ENCODE data around the gene SUPT20HL2. TPM values are rescaled to one million over a fixed set of nuclear protein-coding genes. Genes with fewer than 3 reads are reported as not detected.

SUPT20HL2 gene
- total and polyA plus RNA-seq, 3 experiments from 2014 or later: not detected

- ChIA-PET POLR2A (no interaction called here), CTCF (no interaction called here)
- Histone ChIP-seq H3K27ac (ENCODE audit: low read depth, low read length) (no peak overlapping the region), H3K9me3 (ENCODE audit: low read length) (no peaks in the 10 kb centered on the region), H3K4me1 (ENCODE audit: insufficient read depth, low read length) (no peaks in the 10 kb centered on the region), H3K36me3 (ENCODE audit: insufficient read depth, low read length) (no peaks in the 10 kb centered on the region), H3K27me3 (ENCODE audit: insufficient read depth, low read length, poor library complexity, severe bottlenecking) (no peaks in the 10 kb centered on the region), H3K4me3 (ENCODE audit: low read length) (no peak overlapping the region)
- peaks cover 0 to 2% (median 0%) of the 10 kb centered on the region in 5 donors for H3K9me3 Mint-ChIP-seq
- peaks cover 0 to 9% (median 0%) of the 10 kb centered on the region in 3 donors for H3K4me1 Mint-ChIP-seq
- DNase-seq: no peak
- peaks cover 0 to 4% of the 10 kb centered on the region in 2 donors for H3K27me3 Mint-ChIP-seq
- H3K4me3 Mint-ChIP-seq: no peak overlapping the region
- H3K27ac Mint-ChIP-seq: no peak overlapping the region
- no peaks in the 10 kb centered on the region for H3K36me3 Mint-ChIP-seq
These were observed 27.9 kb upstream of the SUPT20HL2 start for GRCh38 chrX:24341795-24342194.

GRCh38 chrX:24340501-24340900 is 26.6 kb upstream of the SUPT20HL2 start:
- Histone ChIP-seq H3K4me3 (ENCODE audit: low read length) (no peak overlapping the region), H3K27ac (ENCODE audit: low read depth, low read length) (no peak overlapping the region), H3K27me3 (ENCODE audit: insufficient read depth, low read length, poor library complexity, severe bottlenecking) (no peaks in the 10 kb centered on the region), H3K9me3 (ENCODE audit: low read length) (no peaks in the 10 kb centered on the region), H3K4me1 (ENCODE audit: insufficient read depth, low read length) (no peaks in the 10 kb centered on the region), H3K36me3 (ENCODE audit: insufficient read depth, low read length) (no peaks in the 10 kb centered on the region)
- Mint-ChIP-seq H3K4me3 (no peak overlapping the region), H3K27ac (no peak overlapping the region), H3K4me1 (peaks cover 0 to 9% (median 0%) of the 10 kb centered on the region in 3 donors), H3K27me3 (peaks cover 0 to 12% of the 10 kb centered on the region in 2 donors), H3K9me3 (peaks cover 0 to 2% (median 0%) of the 10 kb centered on the region in 5 donors), H3K36me3 (no peaks in the 10 kb centered on the region)
- POLR2A ChIA-PET: no interaction called here
- no peak for DNase-seq
- CTCF ChIA-PET: no interaction called here

GRCh38 chrX:24339911-24340310 is 26.0 kb upstream of the SUPT20HL2 start:
- no peak for DNase-seq
- H3K27ac Mint-ChIP-seq: no peak overlapping the region
- peaks cover 0 to 2% (median 0%) of the 10 kb centered on the region in 5 donors for H3K9me3 Mint-ChIP-seq
- Histone ChIP-seq H3K4me1 (ENCODE audit: insufficient read depth, low read length) (no peaks in the 10 kb centered on the region), H3K4me3 (ENCODE audit: low read length) (no peak overlapping the region), H3K36me3 (ENCODE audit: insufficient read depth, low read length) (no peaks in the 10 kb centered on the region), H3K27ac (ENCODE audit: low read depth, low read length) (no peak overlapping the region), H3K9me3 (ENCODE audit: low read length) (no peaks in the 10 kb centered on the region), H3K27me3 (ENCODE audit: insufficient read depth, low read length, poor library complexity, severe bottlenecking) (no peaks in the 10 kb centered on the region)
- H3K36me3 Mint-ChIP-seq: no peaks in the 10 kb centered on the region
- no peak overlapping the region for H3K4me3 Mint-ChIP-seq
- ChIA-PET POLR2A (no interaction called here), CTCF (no interaction called here)
- H3K27me3 Mint-ChIP-seq: peaks cover 0 to 17% of the 10 kb centered on the region in 2 donors
- H3K4me1 Mint-ChIP-seq: peaks cover 0 to 9% (median 0%) of the 10 kb centered on the region in 3 donors

- Mint-ChIP-seq H3K4me1 (no peaks in the 10 kb centered on the region), H3K36me3 (no peaks in the 10 kb centered on the region), H3K27ac (no peak overlapping the region), H3K9me3 (peaks cover 0 to 9% (median 2%) of the 10 kb centered on the region in 5 donors), H3K4me3 (no peak overlapping the region), H3K27me3 (peaks cover 13 to 14% of the 10 kb centered on the region in 2 donors)
- CTCF ChIA-PET: no interaction called here
- Histone ChIP-seq H3K4me1 (ENCODE audit: insufficient read depth, low read length) (no peaks in the 10 kb centered on the region), H3K9me3 (ENCODE audit: low read length) (no peaks in the 10 kb centered on the region), H3K27me3 (ENCODE audit: insufficient read depth, low read length, poor library complexity, severe bottlenecking) (no peaks in the 10 kb centered on the region), H3K27ac (ENCODE audit: low read depth, low read length) (no peak overlapping the region), H3K4me3 (ENCODE audit: low read length) (no peak overlapping the region), H3K36me3 (ENCODE audit: insufficient read depth, low read length) (no peaks in the 10 kb centered on the region)
- no peak for DNase-seq
- POLR2A ChIA-PET: no interaction called here
These were observed 22.0 kb upstream of the SUPT20HL2 start for GRCh38 chrX:24335871-24336270.

- Histone ChIP-seq H3K9me3 (ENCODE audit: low read length) (no peaks in the 10 kb centered on the region), H3K36me3 (ENCODE audit: insufficient read depth, low read length) (no peaks in the 10 kb centered on the region), H3K4me3 (ENCODE audit: low read length) (no peak overlapping the region), H3K4me1 (ENCODE audit: insufficient read depth, low read length) (no peaks in the 10 kb centered on the region), H3K27ac (ENCODE audit: low read depth, low read length) (no peak overlapping the region), H3K27me3 (ENCODE audit: insufficient read depth, low read length, poor library complexity, severe bottlenecking) (no peaks in the 10 kb centered on the region)
- Mint-ChIP-seq H3K36me3 (no peaks in the 10 kb centered on the region), H3K9me3 (peaks cover 0 to 9% (median 2%) of the 10 kb centered on the region in 5 donors), H3K4me1 (no peaks in the 10 kb centered on the region), H3K27me3 (peaks cover 17 to 19% of the 10 kb centered on the region in 2 donors), H3K4me3 (no peak overlapping the region), H3K27ac (no peak overlapping the region)
- POLR2A ChIA-PET: no interaction called here
- CTCF ChIA-PET: no interaction called here
- no peak for DNase-seq
These were observed 20.6 kb upstream of the SUPT20HL2 start for GRCh38 chrX:24334461-24334860.

- DNase-seq: no peak
- no peak overlapping the region for H3K27ac ChIP-seq (ENCODE audit: low read depth, low read length)
- no peaks in the 10 kb centered on the region for H3K27me3 ChIP-seq (ENCODE audit: insufficient read depth, low read length, poor library complexity, severe bottlenecking)
- ChIA-PET CTCF (no interaction called here), POLR2A (no interaction called here)
- Mint-ChIP-seq H3K27ac (no peak overlapping the region), H3K36me3 (no peaks in the 10 kb centered on the region), H3K4me3 (no peak overlapping the region), H3K27me3 (peaks cover 17 to 19% of the 10 kb centered on the region in 2 donors), H3K4me1 (no peaks in the 10 kb centered on the region), H3K9me3 (peaks cover 0 to 9% (median 2%) of the 10 kb centered on the region in 5 donors)
- H3K9me3 ChIP-seq (ENCODE audit: low read length): no peaks in the 10 kb centered on the region
- no peak overlapping the region for H3K4me3 ChIP-seq (ENCODE audit: low read length)
- no peaks in the 10 kb centered on the region for H3K4me1 ChIP-seq (ENCODE audit: insufficient read depth, low read length)
- H3K36me3 ChIP-seq (ENCODE audit: insufficient read depth, low read length): no peaks in the 10 kb centered on the region
These were observed 19.5 kb upstream of the SUPT20HL2 start for GRCh38 chrX:24333371-24333770.

- ChIA-PET CTCF (no interaction called here), POLR2A (no interaction called here)
- Mint-ChIP-seq H3K27ac (no peak overlapping the region), H3K36me3 (no peaks in the 10 kb centered on the region), H3K27me3 (peaks cover 17 to 20% of the 10 kb centered on the region in 2 donors), H3K4me3 (no peak overlapping the region), H3K9me3 (peaks cover 0 to 9% (median 2%) of the 10 kb centered on the region in 5 donors), H3K4me1 (no peaks in the 10 kb centered on the region)
- DNase-seq: no peak
- H3K4me1 ChIP-seq (ENCODE audit: insufficient read depth, low read length): no peaks in the 10 kb centered on the region
- no peaks in the 10 kb centered on the region for H3K27me3 ChIP-seq (ENCODE audit: insufficient read depth, low read length, poor library complexity, severe bottlenecking)
- no peak overlapping the region for H3K4me3 ChIP-seq (ENCODE audit: low read length)
- no peaks in the 10 kb centered on the region for H3K9me3 ChIP-seq (ENCODE audit: low read length)
- no peak overlapping the region for H3K27ac ChIP-seq (ENCODE audit: low read depth, low read length)
- H3K36me3 ChIP-seq (ENCODE audit: insufficient read depth, low read length): no peaks in the 10 kb centered on the region
These were observed 19.0 kb upstream of the SUPT20HL2 start for GRCh38 chrX:24332878-24333277.

GRCh38 chrX:24325231-24325630 is 11.4 kb upstream of the SUPT20HL2 start:
- Mint-ChIP-seq H3K4me3 (no peak overlapping the region), H3K4me1 (no peaks in the 10 kb centered on the region)
- POLR2A ChIA-PET: no interaction called here

More at GRCh38 chrX:24325231-24325630, 11.4 kb upstream of the SUPT20HL2 start:
- no peak for DNase-seq
- CTCF ChIA-PET: no interaction called here
- no peak overlapping the region for H3K27ac ChIP-seq (ENCODE audit: low read depth, low read length)
- Mint-ChIP-seq H3K27me3 (peaks cover 17 to 27% of the 10 kb centered on the region in 2 donors), H3K27ac (no peak overlapping the region), H3K36me3 (no peaks in the 10 kb centered on the region), H3K9me3 (no peaks in the 10 kb centered on the region)
- no peaks in the 10 kb centered on the region for H3K4me1 ChIP-seq (ENCODE audit: insufficient read depth, low read length)
- H3K36me3 ChIP-seq (ENCODE audit: insufficient read depth, low read length): no peaks in the 10 kb centered on the region
- H3K27me3 ChIP-seq (ENCODE audit: insufficient read depth, low read length, poor library complexity, severe bottlenecking): no peaks in the 10 kb centered on the region
- H3K9me3 ChIP-seq (ENCODE audit: low read length): no peaks in the 10 kb centered on the region
- H3K4me3 ChIP-seq (ENCODE audit: low read length): no peak overlapping the region
